ENCODE measurements around the gene CST7. TPM values are rescaled to one million over a fixed set of nuclear protein-coding genes. Genes with fewer than 3 reads are reported as not detected.

Gene CST7
- total and polyA plus RNA-seq, 2 of the 13 experiments (the other 11 are each of a cell fraction or from before 2014, with no cell fraction given) = not detected

- ChIA-PET POLR2A (no interaction called here), CTCF (ENCODE audit: low intra/inter-chr PET ratio, low total read pairs) (no interaction called here)
- H3K27ac ChIP-seq (ENCODE audit: extremely low read length, insufficient read depth, low read length) = no peak overlapping the region
- no peaks in the 10 kb centered on the region for H3K36me3 ChIP-seq (replicated peaks in 1 of 2; ENCODE audit: control insufficient read depth in 1 of 2, insufficient read depth in 2 of 2, low read length in 2 of 2)
- 36% methylated on average over 5 of the region's 12 CpGs for WGBS (ENCODE audit: low lambda C conversion rate)
- intact Hi-C loops (cut with micrococcal nuclease; ENCODE audit: unreplicated experiment) = no loop called here
- H3K27me3 ChIP-seq (ENCODE audit: control insufficient read depth in 1 of 2, insufficient read depth in 2 of 2, low read length in 2 of 2) = peaks cover 7 to 12% of the 10 kb centered on the region in 2 experiments
- in situ Hi-C loops (cut with HindIII; ENCODE audit: extremely low pct_ligation_motif_present, low pct_unique_long_range_greater_than_20kb) = no loop called here
- H3K4me1 ChIP-seq (ENCODE audit: insufficient read depth, low read length) = 0 out of 2 replicates have a peak, but pooled peaks cover 5% of the 10 kb centered on the region
- H2AFZ ChIP-seq (ENCODE audit: low read length) = no peak overlapping the region
- H3K9ac ChIP-seq (ENCODE audit: insufficient read depth, low read depth, low read length) = no peak overlapping the region
- FAIRE-seq (no peak), ATAC-seq (peak; percentile 29), DNase-seq (ENCODE audit: low spot score) (no peak)
- BruUV-seq (replicated peaks) = no TSS peak
- H3K9me3 ChIP-seq (ENCODE audit: low read length) = no peaks in the 10 kb centered on the region
- H3K4me2 ChIP-seq (ENCODE audit: low read depth, low read length) = no peak overlapping the region
- TF ChIP-seq HMGXB4 (CRISPR knock-in tag; IDR thresholded peaks at IDR 0.05; ENCODE audit: borderline replicate concordance in 1 of 2, low read depth in 1 of 2) = no peak
- TF ChIP-seq FOSL2 (CRISPR knock-in tag; IDR thresholded peaks at IDR 0.05) = no peak
- TF ChIP-seq HDAC6 (IDR thresholded peaks at IDR 0.05; ENCODE audit: low read depth, low read length) = no peak
- TF ChIP-seq KAT7 (CRISPR knock-in tag; IDR thresholded peaks at IDR 0.05; ENCODE audit: borderline replicate concordance) = no peak
- no peak for TF ChIP-seq REPIN1 (CRISPR knock-in tag; IDR thresholded peaks at IDR 0.05; ENCODE audit: borderline replicate concordance, low read depth)
- TF ChIP-seq SOX6 (IDR thresholded peaks at IDR 0.05) = no peak
- TF ChIP-seq SOX6 (CRISPR knock-in tag; IDR thresholded peaks at IDR 0.05) = no peak
- no peak for TF ChIP-seq KLF12 (CRISPR knock-in tag; IDR thresholded peaks at IDR 0.05; ENCODE audit: borderline replicate concordance)
- TF ChIP-seq, protein P1, sequence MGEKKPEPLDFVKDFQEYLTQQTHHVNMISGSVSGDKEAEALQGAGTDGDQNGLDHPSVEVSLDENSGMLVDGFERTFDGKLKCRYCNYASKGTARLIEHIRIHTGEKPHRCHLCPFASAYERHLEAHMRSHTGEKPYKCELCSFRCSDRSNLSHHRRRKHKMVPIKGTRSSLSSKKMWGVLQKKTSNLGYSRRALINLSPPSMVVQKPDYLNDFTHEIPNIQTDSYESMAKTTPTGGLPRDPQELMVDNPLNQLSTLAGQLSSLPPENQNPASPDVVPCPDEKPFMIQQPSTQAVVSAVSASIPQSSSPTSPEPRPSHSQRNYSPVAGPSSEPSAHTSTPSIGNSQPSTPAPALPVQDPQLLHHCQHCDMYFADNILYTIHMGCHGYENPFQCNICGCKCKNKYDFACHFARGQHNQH (CRISPR knock-in tag; IDR thresholded peaks at IDR 0.05) = no peak
- TF ChIP-seq, protein P2, sequence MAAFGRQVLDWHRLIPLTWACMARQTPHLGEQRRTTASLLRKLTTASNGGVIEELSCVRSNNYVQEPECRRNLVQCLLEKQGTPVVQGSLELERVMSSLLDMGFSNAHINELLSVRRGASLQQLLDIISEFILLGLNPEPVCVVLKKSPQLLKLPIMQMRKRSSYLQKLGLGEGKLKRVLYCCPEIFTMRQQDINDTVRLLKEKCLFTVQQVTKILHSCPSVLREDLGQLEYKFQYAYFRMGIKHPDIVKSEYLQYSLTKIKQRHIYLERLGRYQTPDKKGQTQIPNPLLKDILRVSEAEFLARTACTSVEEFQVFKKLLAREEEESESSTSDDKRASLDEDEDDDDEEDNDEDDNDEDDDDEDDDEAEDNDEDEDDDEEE (CRISPR knock-in tag; IDR thresholded peaks at IDR 0.05) = no peak
- no peak for TF ChIP-seq KLF16 (CRISPR knock-in tag; IDR thresholded peaks at IDR 0.05)
- no peak for TF ChIP-seq HMG20B (CRISPR knock-in tag; conservative IDR thresholded peaks at IDR 0.05)
- no peak for TF ChIP-seq HMG20A (CRISPR knock-in tag; IDR thresholded peaks at IDR 0.05; ENCODE audit: borderline replicate concordance)
- TF ChIP-seq MEIS1 (CRISPR knock-in tag; IDR thresholded peaks at IDR 0.05; ENCODE audit: borderline replicate concordance) = no peak
- no peak for TF ChIP-seq ZIK1 (CRISPR knock-in tag; IDR thresholded peaks at IDR 0.05; ENCODE audit: borderline replicate concordance, low read depth)
- TF ChIP-seq, protein P3, sequence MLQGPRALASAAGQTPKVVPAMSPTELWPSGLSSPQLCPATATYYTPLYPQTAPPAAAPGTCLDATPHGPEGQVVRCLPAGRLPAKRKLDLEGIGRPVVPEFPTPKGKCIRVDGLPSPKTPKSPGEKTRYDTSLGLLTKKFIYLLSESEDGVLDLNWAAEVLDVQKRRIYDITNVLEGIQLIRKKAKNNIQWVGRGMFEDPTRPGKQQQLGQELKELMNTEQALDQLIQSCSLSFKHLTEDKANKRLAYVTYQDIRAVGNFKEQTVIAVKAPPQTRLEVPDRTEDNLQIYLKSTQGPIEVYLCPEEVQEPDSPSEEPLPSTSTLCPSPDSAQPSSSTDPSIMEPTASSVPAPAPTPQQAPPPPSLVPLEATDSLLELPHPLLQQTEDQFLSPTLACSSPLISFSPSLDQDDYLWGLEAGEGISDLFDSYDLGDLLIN (CRISPR knock-in tag; IDR thresholded peaks at IDR 0.05; ENCODE audit: borderline replicate concordance) = no peak
- H4K20me1 ChIP-seq (ENCODE audit: insufficient read depth, low read length) = no peaks in the 10 kb centered on the region; the same call in 1 of the 2 replicates
- no peaks in the 10 kb centered on the region for H3K79me2 ChIP-seq (ENCODE audit: insufficient read depth, low read length)
- H3K4me3 ChIP-seq (replicated peaks in 1 of 3; ENCODE audit: insufficient read depth in 1 of 3, low read depth in 2 of 3, low read length in 3 of 3) = no peak overlapping the region
These were observed 1.2 kb downstream of the CST7 start for GRCh38 chr20:24950128-24950835.

Measured in HepG2 (cell line).